Stimulated activated CD4-positive, alpha-beta T cell treated with anti-CD3 and anti-CD28 coated beads, Interleukin-1b, Interleukin-23, amount 100 ng/mL, for 24 hours (primary cell): Measurements from ENCODE around the gene PATZ1.

ENCODE experiments used
- DNase-seq, 4 experiments: peaks; one replicate each; pipeline ENCODE4 v3.0.0-alpha.2; 2020; ENCODE audit warnings: low read depth in 4 of 4, low spot score in 1 of 4

PATZ1 gene

DNA sequence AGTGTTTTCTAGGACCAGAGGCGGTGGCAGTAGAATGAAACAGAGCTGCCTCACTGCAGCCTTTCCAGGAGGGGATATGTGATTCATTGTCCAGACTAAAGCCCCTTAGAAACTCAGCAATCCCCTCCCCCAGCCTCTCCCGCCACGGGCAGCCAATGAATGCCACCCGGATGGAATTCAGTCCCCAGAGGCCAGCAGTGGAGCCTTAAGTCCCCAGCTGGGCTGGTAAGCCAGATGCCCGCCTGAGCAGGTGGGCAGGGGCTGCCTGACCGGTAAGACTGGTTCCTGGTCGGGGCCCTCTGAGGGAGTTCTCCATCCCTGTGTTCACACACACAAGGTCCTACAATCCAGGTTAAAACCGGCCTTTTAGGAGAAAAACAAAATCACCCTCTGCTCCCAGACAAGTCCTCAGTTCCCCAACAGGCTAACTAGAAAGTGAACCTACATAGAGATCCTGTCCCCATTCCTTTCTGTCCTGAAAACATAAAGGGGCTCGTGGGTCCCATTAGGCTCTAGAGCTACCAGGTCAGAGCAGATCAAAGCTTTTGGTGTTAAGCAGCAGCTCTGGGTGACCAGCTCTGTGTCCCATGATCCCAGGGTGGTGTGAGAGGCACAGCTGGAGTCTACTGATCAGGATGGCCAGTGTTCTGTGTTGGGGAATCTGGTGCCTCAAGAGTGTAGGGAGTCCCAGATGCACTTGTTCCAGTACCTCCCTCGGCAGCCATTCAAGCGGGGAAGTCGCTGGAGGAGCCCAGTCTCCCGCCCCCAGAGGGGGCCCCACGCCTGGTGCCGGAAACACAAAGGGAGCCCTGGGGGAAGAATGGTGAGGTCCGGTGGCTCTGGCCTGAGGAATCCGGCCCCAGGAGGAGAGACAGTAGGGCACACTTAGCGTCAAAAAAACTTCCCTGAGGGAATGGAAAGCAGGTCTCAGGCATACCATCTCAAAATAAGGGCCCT, 2.6 kb downstream of the PATZ1 start:
- peak in 1 of 4 experiments; percentile 31 for DNase-seq

DNA sequence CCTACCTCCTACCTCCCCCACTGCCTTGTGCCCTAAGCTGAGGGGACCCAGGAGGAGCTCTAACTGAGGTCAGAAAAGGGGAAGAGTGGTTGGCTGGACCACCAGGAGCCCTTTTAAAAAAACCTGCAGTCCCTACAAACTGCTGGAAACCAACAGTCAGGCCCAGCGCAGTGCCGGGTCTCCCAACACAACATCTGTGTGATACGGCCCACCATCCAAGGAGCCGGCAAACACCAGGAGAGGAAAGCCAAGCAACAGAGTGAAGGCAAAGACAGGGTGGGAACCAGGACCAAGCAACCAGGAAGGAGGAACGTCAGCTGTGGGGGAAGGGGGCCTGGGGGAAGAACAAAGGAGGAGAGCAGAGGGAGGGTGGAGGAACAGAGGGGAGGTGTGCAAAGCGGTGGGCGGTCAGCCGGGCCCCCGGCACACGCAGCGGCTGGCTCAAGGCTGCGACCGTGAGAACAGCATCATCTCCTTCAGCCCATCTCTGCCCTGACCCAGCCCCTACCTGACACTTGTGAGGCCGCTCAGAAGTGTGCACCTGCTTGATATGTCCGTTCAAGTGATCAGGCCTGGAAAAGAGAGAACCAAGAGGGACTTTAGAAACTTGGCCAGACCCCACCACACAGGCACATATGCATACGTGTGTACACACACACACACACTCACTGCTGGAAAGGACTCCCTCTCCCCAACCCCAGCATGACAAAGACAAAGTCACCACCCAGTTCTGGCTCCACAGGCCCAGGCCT, 3.6 kb downstream of the PATZ1 start:
- DNase-seq, result no peak

DNA sequence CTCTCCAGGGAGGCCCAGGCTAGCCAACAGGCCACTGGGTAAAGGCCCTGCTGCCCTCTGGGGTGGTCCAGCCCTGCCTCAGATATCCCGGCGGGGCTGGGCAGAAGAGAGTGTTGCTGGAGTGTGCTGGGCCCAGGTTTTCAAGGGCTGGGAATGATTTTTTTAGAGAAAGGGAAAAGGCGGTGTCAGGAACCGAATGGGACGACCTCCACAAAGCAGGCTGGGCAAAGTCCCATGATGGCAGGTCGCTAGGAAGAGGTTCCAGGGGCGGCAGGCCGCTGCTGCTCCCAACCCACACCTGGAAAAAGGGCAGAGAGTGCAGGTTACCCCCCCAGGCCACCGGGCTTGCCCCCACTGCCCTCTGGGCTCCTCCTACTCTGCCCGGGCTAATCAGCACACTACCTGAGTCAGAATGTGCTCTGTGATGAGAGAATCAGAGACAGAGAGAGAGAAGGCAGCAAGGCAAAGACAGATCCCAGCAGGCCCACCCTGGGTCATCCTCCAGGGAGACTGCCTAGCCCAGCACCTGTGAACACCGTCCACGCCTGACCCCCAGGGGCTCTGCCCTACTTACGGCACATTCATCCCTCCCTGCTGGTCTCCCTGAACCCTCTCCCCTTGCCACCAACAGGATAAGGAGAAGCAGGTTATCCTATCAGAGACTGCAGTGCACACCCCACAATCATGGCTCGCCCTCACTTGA, 4.6 kb downstream of the PATZ1 start:
- no peak for DNase-seq

DNA sequence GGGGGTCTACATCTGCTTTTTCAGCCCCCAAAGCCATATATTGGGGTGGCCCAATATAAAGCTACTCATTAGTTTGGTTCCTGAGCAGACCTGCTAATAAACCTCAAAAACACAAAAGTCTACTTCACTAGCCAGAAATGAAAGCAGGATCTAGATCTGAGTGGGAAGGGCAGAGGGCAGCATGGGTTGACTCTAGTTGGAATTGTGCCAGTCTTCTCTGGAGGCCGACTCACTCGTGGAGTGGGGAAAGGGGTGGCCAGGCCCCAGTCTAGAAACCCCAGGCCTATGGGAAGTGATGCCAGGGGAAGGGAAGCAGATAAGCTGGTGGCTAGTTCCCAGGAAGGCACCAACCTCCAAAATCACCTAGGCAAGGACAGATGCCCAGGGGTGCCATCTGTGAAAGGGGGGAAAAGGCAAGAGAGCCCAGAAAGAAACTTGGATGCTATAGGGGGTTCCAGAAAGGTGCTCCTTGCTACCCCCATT, 5.3 kb downstream of the PATZ1 start:
- DNase-seq, result no peak

DNA sequence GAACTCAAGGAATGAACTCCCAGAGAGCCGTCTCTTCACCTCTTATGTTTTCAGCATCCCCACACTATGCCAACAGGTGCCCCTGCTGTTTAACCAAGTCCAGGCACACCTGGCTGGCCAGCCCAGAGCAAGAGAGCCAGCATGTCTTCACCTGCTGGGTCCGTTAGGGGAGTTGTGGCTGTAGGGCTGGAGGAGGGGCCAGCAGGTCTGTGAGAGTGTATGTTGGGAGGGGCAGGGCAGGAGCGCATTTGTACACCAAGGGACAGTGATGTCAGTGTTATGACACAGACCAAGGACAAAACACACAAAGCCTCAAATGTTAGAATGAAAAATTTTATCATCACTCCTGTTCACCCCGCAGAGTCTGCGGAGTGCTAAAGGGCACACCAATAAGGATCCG, 5.8 kb downstream of the PATZ1 start:
- no peak for DNase-seq

DNA sequence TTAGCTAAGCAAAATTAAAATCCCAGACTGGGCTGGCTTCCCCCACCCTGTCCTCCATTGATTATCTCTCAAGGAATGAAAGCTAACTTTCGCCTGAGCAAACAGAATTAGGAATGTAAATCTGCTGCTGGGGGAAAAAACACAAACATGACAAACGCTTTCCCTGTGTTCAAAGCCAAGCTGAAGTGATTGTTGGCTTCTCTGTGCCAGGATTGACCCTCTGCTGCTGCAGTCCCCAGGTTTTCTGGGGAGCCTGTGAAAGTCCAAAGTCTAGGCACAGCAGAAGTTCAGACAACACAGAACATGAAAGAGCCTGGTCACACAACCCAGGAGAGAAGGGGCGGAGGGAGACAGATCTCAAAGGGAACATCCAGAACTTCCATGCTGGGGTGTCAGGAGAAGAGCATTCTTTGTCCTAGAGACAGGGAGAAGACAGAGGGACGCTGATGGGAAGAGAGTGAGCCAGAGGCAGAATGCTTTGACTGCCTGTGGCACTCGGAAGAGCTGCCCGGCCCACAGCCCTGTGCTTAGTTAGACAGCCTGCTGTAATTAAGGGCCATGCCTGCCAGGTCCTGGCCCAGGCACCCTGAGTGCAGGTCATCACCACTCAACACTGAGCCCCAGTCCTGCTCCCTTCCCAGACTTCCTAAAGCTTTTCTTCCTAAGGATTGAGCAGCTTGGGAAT, 6.9 kb downstream of the PATZ1 start:
- no peak for DNase-seq

DNA sequence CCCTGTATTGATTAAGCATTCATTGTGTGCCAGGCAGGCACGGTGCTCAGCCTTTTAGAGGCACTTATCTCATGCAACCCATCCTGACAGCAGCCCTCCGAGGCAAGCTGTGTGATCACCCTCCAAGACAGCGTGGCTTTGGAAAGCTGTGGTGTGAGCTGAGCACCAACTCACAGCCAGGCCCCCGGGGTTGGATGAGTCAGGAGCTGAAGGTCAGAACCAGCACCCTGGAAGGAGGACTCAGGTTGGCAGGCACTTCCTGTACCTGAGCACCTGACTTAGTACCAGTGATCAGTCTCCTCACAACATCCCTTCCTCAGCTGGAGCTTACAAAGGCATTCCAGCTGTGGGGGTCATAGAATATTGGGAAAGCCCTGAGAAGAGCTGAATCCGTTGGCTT, 9.0 kb downstream of the PATZ1 start:
- peak in 1 of 4 experiments; percentile 21 for DNase-seq

DNA sequence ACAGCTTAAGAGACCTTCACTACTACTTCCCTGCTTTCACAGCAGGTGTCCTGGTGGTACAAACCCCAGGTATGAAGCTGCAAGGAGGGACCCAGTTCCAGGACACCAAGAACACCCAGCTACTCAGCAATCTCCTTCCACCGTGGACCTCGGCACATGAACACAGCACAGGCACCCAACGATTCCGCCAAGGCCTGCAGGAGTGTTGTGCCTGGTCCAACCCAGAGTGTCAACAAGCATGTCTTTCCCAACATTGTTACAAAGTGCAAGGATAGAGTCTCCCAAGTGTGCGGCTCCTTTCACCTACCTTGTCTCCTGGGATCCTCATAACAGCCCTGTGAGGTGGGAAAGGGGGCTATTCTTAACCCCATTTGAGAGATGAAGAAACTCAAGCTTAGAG, 11.8 kb downstream of the PATZ1 start:
- DNase-seq, result no peak

DNA sequence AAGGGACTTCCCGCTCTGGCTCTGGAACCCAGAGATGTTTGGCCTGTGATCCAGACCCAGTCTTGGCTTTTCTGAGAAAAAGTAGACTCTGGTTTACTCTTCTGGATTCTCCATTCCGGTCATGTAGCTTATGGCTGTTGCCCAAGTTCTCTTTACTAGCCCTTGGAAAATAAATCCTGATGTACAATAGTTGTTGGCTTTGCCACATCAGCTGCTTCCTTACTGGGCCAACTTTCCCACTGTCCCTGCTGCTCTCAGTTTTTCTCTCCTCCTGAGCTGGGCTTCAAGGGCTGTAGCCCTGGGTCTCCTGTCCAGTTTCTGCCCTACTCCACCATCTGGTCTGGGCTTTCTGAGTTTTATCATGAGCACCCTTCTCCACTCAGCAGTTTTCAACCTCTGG, 12.5 kb downstream of the PATZ1 start:
- no peak for DNase-seq

DNA sequence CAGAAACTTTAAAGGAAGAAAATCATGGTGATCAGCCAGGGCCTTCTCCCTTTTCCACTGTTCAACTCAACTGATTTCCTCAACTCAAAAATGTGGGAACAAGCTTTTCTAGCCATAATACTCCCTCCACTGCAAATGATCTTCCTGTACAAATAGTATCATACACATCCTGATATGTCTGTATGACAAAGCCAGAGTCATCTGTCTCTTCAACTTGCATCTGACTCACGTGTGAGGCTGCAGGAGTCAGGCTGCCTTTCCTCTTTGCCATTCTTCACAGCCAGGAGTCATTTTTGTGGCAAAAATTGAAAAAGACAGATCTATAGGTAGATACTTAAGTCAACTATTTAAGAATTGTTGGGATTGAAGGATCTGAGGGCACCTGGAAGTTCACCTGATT, 13.3 kb downstream of the PATZ1 start:
- no peak for DNase-seq

DNA sequence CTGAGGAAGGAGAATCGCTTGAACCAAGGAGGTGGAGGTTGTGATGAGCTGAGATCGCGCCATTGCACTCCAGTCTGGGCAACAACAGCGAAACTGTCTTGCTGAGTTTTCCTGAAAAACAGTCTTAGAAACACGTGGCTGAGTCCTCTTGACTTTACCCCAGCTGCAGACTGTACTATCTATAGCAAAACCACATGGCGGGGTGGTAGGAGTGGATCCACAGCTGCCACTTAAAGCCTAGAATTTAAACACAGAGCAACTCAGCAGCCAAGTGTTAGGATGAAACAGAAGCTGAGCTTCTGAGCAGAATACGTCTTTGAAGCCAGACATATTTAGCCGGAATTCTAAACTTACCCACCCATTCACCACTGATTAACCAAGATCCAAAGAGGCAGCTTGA, 14.1 kb downstream of the PATZ1 start:
- DNase-seq, result no peak

DNA sequence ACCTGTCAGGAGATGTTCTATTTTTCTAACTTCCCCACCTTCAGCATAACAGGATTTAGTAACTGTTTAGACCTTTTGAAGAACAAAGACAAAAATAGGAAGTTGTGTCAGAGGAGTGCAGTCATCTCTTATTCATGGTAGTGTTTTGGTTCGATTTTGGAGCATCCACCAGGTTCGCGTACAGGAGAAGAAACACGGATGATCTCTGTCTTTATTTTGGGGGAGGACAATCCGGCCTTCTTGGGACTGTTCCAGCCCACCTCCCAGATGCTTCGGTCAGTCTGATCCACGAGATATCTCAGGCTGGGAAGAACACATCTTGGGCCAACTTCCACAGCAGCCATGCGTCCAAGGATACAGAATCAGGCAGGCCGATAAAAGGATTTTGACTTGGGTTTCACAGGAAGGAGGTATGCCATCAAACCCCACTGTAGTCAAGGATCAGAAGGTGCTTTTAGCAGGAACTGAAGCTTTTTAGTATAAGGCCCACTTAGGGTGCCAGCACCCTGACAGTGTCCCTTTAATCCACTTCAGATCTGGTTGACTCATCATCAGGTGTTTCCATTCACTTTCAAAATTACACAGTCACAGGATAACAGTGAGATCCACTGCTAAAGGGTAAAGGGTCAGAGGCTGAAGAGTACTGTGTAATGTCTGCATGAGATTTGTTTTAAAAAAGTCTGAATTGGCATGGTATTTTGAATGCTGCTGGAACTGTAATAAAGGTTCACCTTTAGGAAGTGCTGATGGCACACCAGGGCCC, 16.5 kb downstream of the PATZ1 start:
- DNase-seq, result no peak

DNA sequence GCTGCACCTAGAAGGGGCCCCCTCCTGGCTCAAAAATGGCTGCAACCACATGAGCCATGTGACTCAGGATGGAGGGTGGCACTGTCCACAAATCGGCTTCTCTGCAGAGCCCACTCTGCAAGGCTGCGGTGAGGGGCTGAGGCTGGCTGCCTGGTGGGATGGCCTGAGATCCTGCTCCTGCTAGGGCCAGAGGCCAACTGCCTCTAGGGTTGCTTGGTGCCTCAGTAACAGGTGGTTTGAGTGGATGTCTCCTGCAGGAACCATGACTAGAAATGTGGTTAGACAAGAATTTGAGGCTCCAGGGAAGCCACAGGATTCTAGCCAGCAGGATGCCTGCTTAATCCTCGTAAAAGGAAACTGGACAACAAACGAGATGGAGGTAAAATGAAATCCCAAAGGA, 17.1 kb downstream of the PATZ1 start:
- no peak for DNase-seq

DNA sequence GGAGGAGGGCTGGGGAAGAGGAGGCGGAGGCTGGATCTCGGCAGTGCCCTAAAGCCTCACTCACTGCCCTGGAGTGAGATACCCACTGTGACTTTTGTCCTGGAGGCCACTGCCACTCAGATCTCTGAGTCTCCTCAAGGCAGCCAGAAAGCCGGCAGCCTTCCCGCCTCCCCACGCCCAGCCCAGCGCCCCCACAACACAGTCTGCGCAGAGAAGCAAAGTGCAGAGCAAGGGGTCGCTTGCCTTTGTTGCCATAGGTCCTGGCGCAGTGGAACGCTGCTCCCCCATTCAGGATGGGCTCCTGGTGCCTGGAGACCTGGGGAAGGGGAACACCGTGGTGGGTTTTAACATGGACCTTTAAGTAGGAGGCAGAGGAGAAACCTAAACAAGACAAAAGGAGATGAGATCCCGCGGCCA, 17.6 kb downstream of the PATZ1 start:
- no peak for DNase-seq

DNA sequence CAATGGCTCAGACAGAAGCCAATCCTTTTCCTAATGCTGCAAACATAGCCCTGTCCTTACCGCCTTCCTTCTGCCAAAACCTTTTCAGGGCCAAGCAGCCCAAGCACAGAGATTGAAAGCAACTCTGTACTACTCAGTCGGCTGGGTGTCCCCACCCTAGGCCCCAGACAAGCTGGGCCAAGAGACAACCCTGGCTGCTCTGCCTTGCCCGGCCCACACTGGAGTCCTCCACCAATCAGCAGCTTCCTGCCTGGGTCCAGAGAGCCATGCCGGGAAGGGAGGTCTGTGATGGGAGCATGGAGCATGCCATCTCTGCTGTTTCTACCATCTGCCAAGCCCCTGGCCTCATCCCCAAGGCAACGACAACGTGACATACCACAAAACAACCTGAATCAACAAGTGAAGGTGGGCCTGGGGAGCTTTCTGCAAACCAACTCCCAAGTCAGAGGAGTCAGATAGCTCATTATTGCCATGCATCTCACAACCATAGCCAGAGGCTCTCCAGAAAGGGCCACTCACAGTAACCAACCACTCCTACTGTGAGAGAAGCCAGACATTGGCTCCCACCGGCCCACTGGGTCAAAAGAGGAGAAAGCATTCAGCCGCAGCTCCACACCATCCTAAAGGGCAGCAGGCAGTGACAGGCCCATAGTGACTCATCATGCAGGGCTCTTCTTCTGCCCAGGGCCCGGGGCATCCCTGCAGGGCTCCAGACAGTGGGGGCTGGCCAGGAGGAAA, 18.2 kb downstream of the PATZ1 start:
- DNase-seq, result no peak

DNA sequence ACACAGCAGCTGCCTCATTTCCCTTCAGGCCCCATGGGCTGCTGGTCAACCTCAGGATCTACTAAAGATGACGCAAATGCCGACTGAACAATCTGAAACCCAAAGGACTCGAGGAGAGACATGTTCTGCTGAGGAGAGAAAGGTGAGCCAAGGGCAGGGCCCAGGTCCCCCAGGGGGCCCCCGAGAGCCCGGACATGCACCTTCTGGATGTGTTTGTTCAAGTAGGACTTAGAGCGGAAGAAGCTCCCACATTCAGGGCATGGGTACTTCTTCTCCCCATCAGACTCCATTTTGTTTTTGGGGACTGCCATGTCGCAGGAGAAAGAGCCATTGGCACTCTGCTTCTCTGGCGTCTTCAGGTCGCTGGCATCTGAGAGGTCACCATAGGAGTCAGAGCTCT, 19.3 kb downstream of the PATZ1 start:
- no peak for DNase-seq

DNA sequence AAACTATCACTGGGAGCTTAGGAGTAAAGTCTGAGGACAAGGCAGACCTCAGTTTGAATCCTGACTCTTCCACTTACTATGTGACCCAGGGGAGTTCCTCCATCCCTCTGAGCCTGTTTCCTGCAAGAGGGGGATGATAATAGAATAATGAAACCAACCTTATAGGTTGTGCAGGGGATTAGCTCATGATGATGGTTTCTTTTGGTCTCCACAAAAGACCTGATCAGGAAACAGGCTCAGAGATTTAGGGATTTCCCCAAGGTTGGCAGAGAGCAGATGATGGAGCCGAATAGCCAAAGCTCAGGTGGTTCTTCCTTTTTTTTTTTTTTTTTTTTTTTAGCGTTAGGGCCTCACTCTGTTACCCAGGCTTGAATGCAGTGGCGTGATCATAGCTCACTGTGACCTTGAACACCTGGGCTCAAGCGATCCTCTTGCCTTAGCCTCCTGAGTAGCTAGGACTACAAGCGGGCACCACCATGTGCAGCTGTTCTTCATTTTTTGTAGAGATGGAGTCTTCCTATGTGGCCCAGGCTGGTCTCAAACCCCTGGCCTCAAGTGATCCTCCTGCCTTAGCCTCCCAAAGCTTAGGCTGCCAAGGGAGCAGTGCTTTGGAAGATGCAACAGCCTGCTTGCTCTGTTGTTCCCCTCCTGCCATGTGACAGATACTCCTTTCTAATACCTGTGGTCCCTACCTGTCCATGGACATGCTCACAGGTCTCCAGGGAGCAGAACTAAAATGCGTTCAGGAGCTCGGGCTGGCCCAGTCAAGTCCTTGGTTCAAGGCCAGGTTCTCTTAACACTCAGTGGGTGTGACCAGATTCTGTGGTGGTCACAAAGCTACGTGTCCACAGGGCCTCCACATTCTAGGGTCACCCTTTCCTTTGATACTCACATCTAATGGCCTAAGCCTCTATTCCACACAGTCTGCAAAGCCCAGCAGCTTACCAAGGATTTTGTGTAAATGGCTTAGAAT, 22.3 kb downstream of the PATZ1 start:
- DNase-seq, result no peak

DNA sequence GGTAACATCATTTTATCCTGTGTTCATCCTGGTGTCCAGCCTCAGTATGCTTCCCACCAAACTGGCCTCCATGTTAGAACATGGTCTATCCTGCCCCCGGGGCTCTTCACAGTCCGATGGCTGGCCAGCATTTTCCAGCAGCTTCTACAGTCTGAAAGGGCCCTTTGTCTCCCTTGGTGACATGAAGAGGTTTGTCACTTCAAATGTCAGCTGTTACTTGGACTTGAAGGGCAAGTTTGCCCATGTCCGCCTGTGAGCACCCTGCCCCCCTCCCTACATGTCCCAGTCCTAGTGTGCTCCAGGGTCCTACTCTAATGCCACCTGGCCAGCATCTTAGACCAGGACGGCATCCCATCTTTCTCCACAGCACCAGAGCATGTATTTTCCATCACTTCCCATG, 24.7 kb downstream of the PATZ1 start:
- no peak for DNase-seq
